Mesenchymal stem cell (in vitro differentiated cells and primary cell): ENCODE measurements around the gene COPZ2.
A peak's percentile ranks its signal among the peaks of the same experiment; 100 is the strongest.

Experiments
- DNase-seq: peaks from one replicate; pipeline ENCODE4 v3.0.0-alpha.2; 2013
- H2AFZ ChIP-seq: one replicate; pipeline ENCODE4 v1.6.1; 2013; ENCODE audit warnings: low read depth, mild to moderate bottlenecking, control low read depth, inconsistent platforms, low read length, moderate library complexity
- H2AK5ac ChIP-seq: 2 replicates; pipeline ENCODE4 v1.6.1; 2013; ENCODE audit warnings: low read length, moderate library complexity, mild to moderate bottlenecking, inconsistent platforms; ENCODE audit not compliant: severe bottlenecking
- H2BK120ac ChIP-seq: one replicate; pipeline ENCODE4 v1.6.1; 2013; ENCODE audit warnings: low read depth, mild to moderate bottlenecking, inconsistent platforms, low read length, moderate library complexity
- H2BK12ac ChIP-seq, 2 experiments: one replicate each; pipeline ENCODE4 v1.6.1; 2013; ENCODE audit warnings: inconsistent platforms in 2 of 2, low read length in 2 of 2, mild to moderate bottlenecking in 2 of 2, moderate library complexity in 2 of 2, control low read depth in 1 of 2
- H2BK15ac ChIP-seq: one replicate; pipeline ENCODE4 v1.6.1; 2013; ENCODE audit warnings: mild to moderate bottlenecking, low read depth, inconsistent platforms; ENCODE audit not compliant: poor library complexity, severe bottlenecking
- H2BK5ac ChIP-seq: 2 replicates; pipeline ENCODE4 v1.6.1; 2013; ENCODE audit warnings: low read depth, mild to moderate bottlenecking, low read length, control low read depth, inconsistent platforms; ENCODE audit not compliant: poor library complexity, severe bottlenecking
- H3K14ac ChIP-seq, 2 experiments: one replicate each; pipeline ENCODE4 v1.6.1; 2013; ENCODE audit warnings: inconsistent platforms in 2 of 2, low read length in 2 of 2, control low read depth in 1 of 2, mild to moderate bottlenecking in 1 of 2, moderate library complexity in 1 of 2
- H3K18ac ChIP-seq, 2 experiments: one replicate each; pipeline ENCODE4 v1.6.1; 2013; ENCODE audit warnings: inconsistent platforms in 2 of 2, low read length in 2 of 2, control low read depth in 1 of 2, low read depth in 1 of 2, mild to moderate bottlenecking in 1 of 2
- H3K23ac ChIP-seq, 2 experiments: one replicate each; pipeline ENCODE4 v1.6.1; 2013; ENCODE audit warnings: inconsistent platforms in 2 of 2, low read length in 2 of 2, mild to moderate bottlenecking in 2 of 2, moderate library complexity in 2 of 2, control low read depth in 1 of 2
- H3K27ac ChIP-seq: 2 replicates; pipeline ENCODE4 v1.5.1; 2013; ENCODE audit warnings: mild to moderate bottlenecking, moderate library complexity, low read length, control low read depth, inconsistent platforms; ENCODE audit not compliant: poor library complexity, severe bottlenecking
- H3K27me3 ChIP-seq, 2 experiments: 2 replicates each; pipeline versions ENCODE4 v1.6.1 to v1.7.0; 2013; ENCODE audit warnings: low read length in 2 of 2, mild to moderate bottlenecking in 2 of 2, moderate library complexity in 2 of 2, control low read depth in 1 of 2, inconsistent platforms in 1 of 2; ENCODE audit not compliant: control insufficient read depth in 1 of 2, insufficient read depth in 1 of 2
- H3K36me3 ChIP-seq, 2 experiments: 2 replicates each; pipeline versions ENCODE4 v1.6.1 to v1.7.0; 2013; ENCODE audit warnings: low read length in 2 of 2, control low read depth in 1 of 2, inconsistent platforms in 1 of 2, low read depth in 1 of 2, mild to moderate bottlenecking in 1 of 2; ENCODE audit not compliant: insufficient read depth in 2 of 2, control insufficient read depth in 1 of 2
- H3K4ac ChIP-seq, 2 experiments: one replicate each; pipeline ENCODE4 v1.6.1; 2013; ENCODE audit warnings: inconsistent platforms in 2 of 2, low read length in 2 of 2, mild to moderate bottlenecking in 2 of 2, moderate library complexity in 2 of 2, control low read depth in 1 of 2, low read depth in 1 of 2
- H3K4me1 ChIP-seq: 2 replicates; pipeline ENCODE4 v1.6.1; 2013; ENCODE audit warnings: low read depth, low read length, control low read depth; ENCODE audit not compliant: control insufficient read depth, insufficient read depth
- H3K4me2 ChIP-seq: 2 replicates; pipeline ENCODE4 v1.6.1; 2013; ENCODE audit warnings: low read length, mild to moderate bottlenecking, inconsistent platforms; ENCODE audit not compliant: poor library complexity, severe bottlenecking
- H3K4me3 ChIP-seq, 2 experiments: 2 replicates each; pipeline versions ENCODE4 v1.5.1 to v1.7.0; 2013; ENCODE audit warnings: low read length in 2 of 2, mild to moderate bottlenecking in 2 of 2, control low read depth in 1 of 2, low read depth in 1 of 2; ENCODE audit not compliant: insufficient read depth in 1 of 2
- H3K79me1 ChIP-seq: replicated peaks from 2 replicates; pipeline ENCODE4 v1.6.1; 2013; ENCODE audit warnings: mild to moderate bottlenecking, control low read depth, low read length, inconsistent platforms; ENCODE audit not compliant: poor library complexity, severe bottlenecking
- H3K9ac ChIP-seq: 2 replicates; pipeline ENCODE4 v1.7.0; 2013; ENCODE audit warnings: mild to moderate bottlenecking, low read length, moderate library complexity
- H3K9me3 ChIP-seq: 2 replicates; pipeline ENCODE4 v1.7.0; 2013; ENCODE audit warnings: mild to moderate bottlenecking, low read length; ENCODE audit not compliant: control insufficient read depth
- H4K8ac ChIP-seq: one replicate; pipeline ENCODE4 v1.6.1; 2013; ENCODE audit warnings: inconsistent platforms, mild to moderate bottlenecking, low read length, moderate library complexity
- H4K91ac ChIP-seq: one replicate; pipeline ENCODE4 v1.6.1; 2013; ENCODE audit warnings: mild to moderate bottlenecking, low read length, inconsistent platforms
- WGBS: methylation state at CpG from one replicate; pipeline ENCODE4 v1.1.7; 2013; ENCODE audit warnings: mixed read lengths; 5-methylcytosine and 5-hydroxymethylcytosine counted together

Gene COPZ2

DNA sequence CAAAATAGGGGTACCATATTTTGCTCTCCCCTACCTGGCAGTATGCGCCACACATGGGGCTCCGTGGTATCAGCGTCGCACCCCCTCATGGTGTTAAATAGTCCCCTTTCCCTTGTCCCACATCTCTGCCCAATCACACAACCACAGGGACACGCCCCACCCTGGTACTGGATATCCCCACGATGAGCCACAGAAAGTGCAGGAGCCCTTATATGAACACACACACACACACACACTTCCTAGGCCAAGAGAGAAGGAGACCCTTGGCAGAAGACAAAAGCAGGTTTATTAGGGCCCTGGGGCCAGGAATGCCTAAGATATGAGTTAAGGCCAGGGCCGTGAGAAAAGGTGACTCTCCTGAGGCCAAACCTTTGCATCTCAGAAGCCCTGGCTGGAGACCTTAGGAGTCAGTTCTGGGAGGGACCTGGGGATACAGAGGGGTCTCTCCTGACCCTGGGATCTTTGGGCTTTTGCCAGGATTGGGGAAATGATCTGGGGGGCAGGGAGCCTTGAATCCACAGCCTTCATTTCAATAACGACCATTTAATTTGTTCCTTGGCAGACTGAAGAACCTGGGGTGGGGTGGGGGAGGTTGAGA, 11.6 kb downstream of the COPZ2 start:
- no peak for DNase-seq
- WGBS: 60% methylated on average over 7 of the region's 8 CpGs

DNA sequence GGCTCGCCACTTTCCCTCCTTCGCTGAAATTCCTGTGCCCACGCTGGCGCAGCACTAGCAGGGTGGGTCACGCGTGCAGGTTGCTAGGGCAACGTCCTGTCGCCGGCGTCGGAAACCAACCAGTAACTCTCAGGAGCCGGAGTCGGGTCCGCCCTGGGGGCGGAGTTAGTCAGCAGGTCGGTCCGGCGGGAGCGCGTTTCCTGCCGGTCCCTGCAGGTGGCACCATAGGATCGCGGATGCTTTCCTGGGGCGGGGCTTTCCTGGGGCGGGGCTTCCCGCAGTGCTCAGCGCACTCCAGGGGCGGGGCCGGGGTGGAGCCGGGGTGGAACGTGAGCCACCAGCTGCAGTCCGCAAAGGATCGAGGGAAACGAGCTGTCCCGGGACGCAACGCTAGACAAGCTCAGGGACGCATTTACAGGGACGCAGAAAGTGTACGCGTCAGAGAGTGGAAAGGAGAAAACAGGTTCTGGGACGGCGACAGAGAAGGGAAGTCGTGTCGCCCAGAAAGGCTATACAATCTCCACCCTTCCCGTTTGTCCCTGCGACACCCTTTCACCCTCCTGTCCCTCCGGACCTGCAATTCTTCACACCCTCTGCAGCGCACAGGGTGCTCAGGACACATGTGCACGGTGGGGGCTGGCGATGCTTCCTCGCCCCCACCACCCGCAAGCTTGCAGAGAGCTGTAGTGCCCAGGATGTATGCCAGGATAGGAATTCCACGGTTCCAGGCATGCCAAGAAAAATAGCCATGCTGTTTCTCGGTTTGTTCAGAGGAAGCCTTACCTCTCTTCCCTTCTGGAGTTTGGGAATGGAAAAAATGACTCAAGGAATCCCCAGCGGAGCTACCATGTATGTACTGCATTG, 12.3 kb downstream of the COPZ2 start:
- Histone ChIP-seq H3K9me3 (no peaks in the 10 kb centered on the region), H3K27ac (peak overlapping the region; percentile 16), H3K14ac (peak overlapping the region in 1 of 2 experiments; percentile 87), H2BK5ac (no peak overlapping the region), H3K79me1 (no peaks in the 10 kb centered on the region), H3K18ac (peak overlapping the region in 1 of 2 experiments; percentile 62), H3K4me2 (peak overlapping the region; percentile 91), H3K36me3 (peaks cover 0 to 4% of the 10 kb centered on the region in 2 experiments), H2AK5ac (no peak overlapping the region), H3K4me3 (peak overlapping the region; percentile 44 to 83), H3K9ac (peak overlapping the region; percentile 85), H3K4ac (no peak overlapping the region), H2BK15ac (no peak overlapping the region), H2BK12ac (no peak overlapping the region), H4K8ac (peak overlapping the region; percentile 43), H4K91ac (peak overlapping the region; percentile 53), H3K4me1 (peaks cover 26% of the 10 kb centered on the region), H3K27me3 (no peaks in the 10 kb centered on the region), H3K23ac (no peak overlapping the region), H2AFZ (peak overlapping the region; percentile 33), H2BK120ac (no peak overlapping the region)
- DNase-seq: peak; percentile 97
- WGBS: 2% methylated on average over 55 of the region's 56 CpGs

More for the DNA sequence above, 11.6 kb downstream of the COPZ2 start:
- H4K8ac ChIP-seq: peak overlapping the region; percentile 19
- H3K9ac ChIP-seq: peak overlapping the region; percentile 85
- H3K4me3 ChIP-seq: peak overlapping the region in 1 of 2 experiments; percentile 83
- no peak overlapping the region for H2BK5ac ChIP-seq
- no peak overlapping the region for H2AFZ ChIP-seq
- no peak overlapping the region for H3K14ac ChIP-seq
- no peak overlapping the region for H4K91ac ChIP-seq
- no peaks in the 10 kb centered on the region for H3K9me3 ChIP-seq
- peaks cover 0 to 4% of the 10 kb centered on the region in 2 experiments for H3K36me3 ChIP-seq
- H2BK12ac ChIP-seq: peak overlapping the region in 1 of 2 experiments; percentile 80
- no peaks in the 10 kb centered on the region for H3K27me3 ChIP-seq
- H3K18ac ChIP-seq: no peak overlapping the region
- H3K23ac ChIP-seq: no peak overlapping the region
- H3K4me2 ChIP-seq: peak overlapping the region; percentile 74
- peaks cover 26% of the 10 kb centered on the region for H3K4me1 ChIP-seq
- peak overlapping the region; percentile 53 for H2AK5ac ChIP-seq
- no peak overlapping the region for H3K4ac ChIP-seq
- H3K79me1 ChIP-seq: no peaks in the 10 kb centered on the region
- H2BK15ac ChIP-seq: no peak overlapping the region
- H3K27ac ChIP-seq: peak overlapping the region; percentile 16
- no peak overlapping the region for H2BK120ac ChIP-seq

- H4K8ac ChIP-seq: peak overlapping the region; percentile 66
- H3K27me3 ChIP-seq: peaks cover 0 to 5% of the 10 kb centered on the region in 2 experiments
- no peak overlapping the region for H2BK15ac ChIP-seq
- peak overlapping the region; percentile 91 for H3K4me2 ChIP-seq
- peak overlapping the region in 1 of 2 experiments; percentile 82 for H3K14ac ChIP-seq
- H3K36me3 ChIP-seq: peaks cover 0 to 4% of the 10 kb centered on the region in 2 experiments
- H3K4ac ChIP-seq: peak overlapping the region; percentile 7 to 64
- H3K4me1 ChIP-seq: peaks cover 26% of the 10 kb centered on the region
- H3K18ac ChIP-seq: peak overlapping the region; percentile 59 to 94
- no peak for DNase-seq
- peak overlapping the region; percentile 50 for H2BK120ac ChIP-seq
- no peak overlapping the region for H3K27ac ChIP-seq
- H3K4me3 ChIP-seq: peak overlapping the region; percentile 49 to 81
- H2AK5ac ChIP-seq: peak overlapping the region; percentile 28
- no peaks in the 10 kb centered on the region for H3K79me1 ChIP-seq
- peak overlapping the region; percentile 86 for H2AFZ ChIP-seq
- 4% methylated on average over 51 of the region's 54 CpGs for WGBS
- peak overlapping the region; percentile 37 to 79 for H2BK12ac ChIP-seq
- peak overlapping the region in 1 of 2 experiments; percentile 36 for H3K23ac ChIP-seq
- peak overlapping the region; percentile 81 for H3K9ac ChIP-seq
- H2BK5ac ChIP-seq: no peak overlapping the region
- no peaks in the 10 kb centered on the region for H3K9me3 ChIP-seq
- H4K91ac ChIP-seq: no peak overlapping the region
Observed at GRCh38 chr17:48024149-48025039, 13.2 kb downstream of the COPZ2 start.
